HCT116 (cell line): ENCODE data around the gene TNS3. TPM values are rescaled to one million over a fixed set of nuclear protein-coding genes. Genes with fewer than 3 reads are reported as not detected.

Source experiments
- ATAC-seq: fragments of 200-7000 bp; cut with Tn5 transposase; 2 replicates; pipeline ENCODE4 v1.9.1; 2020; ENCODE audit warnings: mild to moderate bottlenecking, moderate library complexity
- BruUV-seq: library from RNA; stranded (reverse); fragments of 400-500 nt; replicated peaks from 2 replicates; lab custom pipeline; 2021; lab: Mats Ljungman, UMichigan
- CTCF ChIA-PET: fragments of 300-600 bp; sonication (Branson Sonifier 250); formaldehyde crosslinking; loops from one replicate; lab custom pipeline; 2021; ENCODE audit warnings: antibody characterized with exemption; lab: Charles Lee
- POLR2A ChIA-PET: fragments of 300-600, 350-600 bp; sonication (Branson Sonifier 250); formaldehyde crosslinking; loops from one replicate; lab custom pipeline; 2021; ENCODE audit warnings: antibody characterized with exemption; lab: Charles Lee
- RAD21 ChIA-PET, 2 experiments: fragments of 300-600 bp; sonication (Branson Sonifier 250); formaldehyde crosslinking; loops; one replicate each; lab custom pipeline; 2023; ENCODE audit warnings: low total read pairs in 2 of 2; ENCODE audit not compliant: uncharacterized antibody in 2 of 2, unreplicated experiment in 2 of 2, low non-redundant PET in 1 of 2; lab: Charles Lee
- DNase-seq: peaks from one replicate; pipeline ENCODE4 v3.0.0-alpha.2; 2010; ENCODE audit warnings: low read depth, low spot score
- H2AFZ ChIP-seq: fragments of 200-600 bp; shearing (Covaris generic), sonication (generic); 2 replicates; pipeline ENCODE4 v1.6.1; 2017; ENCODE audit warnings: low read depth, mixed run types, mixed read lengths, antibody characterized with exemption, low read length; ENCODE audit not compliant: poor library complexity, severe bottlenecking
- H3K27ac ChIP-seq: 2 replicates; pipeline ENCODE4 v1.5.1; 2012; ENCODE audit warnings: low read depth, low read length
- H3K27me3 ChIP-seq: fragments of 200-600 bp; sonication (generic); 2 replicates; pipeline ENCODE4 v1.6.1; 2016; ENCODE audit warnings: mixed run types, low read length, mixed read lengths; ENCODE audit not compliant: insufficient read depth
- H3K36me3 ChIP-seq, 2 experiments: fragments of 200-500 bp in 1 of 2; fragments of 200-600 bp in 1 of 2; sonication (Bioruptor generic) in 1 of 2; sonication (generic) in 1 of 2; 2 replicates each; pipeline versions ENCODE4 v1.5.1 to v1.6.1; 2014 to 2016; ENCODE audit warnings: low read length in 2 of 2, inconsistent platforms in 1 of 2, mixed read lengths in 1 of 2, mixed run types in 1 of 2; ENCODE audit not compliant: insufficient read depth in 2 of 2, control insufficient read depth in 1 of 2
- H3K4me1 ChIP-seq, 2 experiments: fragments of 200-600 bp in 1 of 2; sonication (generic) in 1 of 2; 2 replicates each; pipeline versions ENCODE4 v1.5.1 to v1.6.1; 2012 to 2017; ENCODE audit warnings: low read length in 2 of 2, inconsistent platforms in 1 of 2, mild to moderate bottlenecking in 1 of 2, mixed read lengths in 1 of 2, mixed run types in 1 of 2, moderate library complexity in 1 of 2; ENCODE audit not compliant: insufficient read depth in 2 of 2, control insufficient read depth in 1 of 2
- H3K4me2 ChIP-seq: fragments of 200-600 bp; sonication (generic); 2 replicates; pipeline ENCODE4 v1.6.1; 2017; ENCODE audit warnings: mixed run types, low read length, mixed read lengths
- H3K4me3 ChIP-seq, 2 experiments: fragments of 200-600 bp in 1 of 2; sonication (generic) in 1 of 2; replicated peaks in 1 of 2; 2 replicates each; pipeline ENCODE4 v1.5.1; 2011 to 2016; ENCODE audit warnings: low read length in 2 of 2, control low read depth in 1 of 2, low read depth in 1 of 2, mild to moderate bottlenecking in 1 of 2, mixed read lengths in 1 of 2, mixed run types in 1 of 2
- H3K79me2 ChIP-seq: fragments of 200-600 bp; sonication (generic); 2 replicates; pipeline ENCODE4 v1.6.1; 2017; ENCODE audit warnings: mild to moderate bottlenecking, mixed run types, low read length, moderate library complexity, mixed read lengths; ENCODE audit not compliant: insufficient read depth
- H3K9ac ChIP-seq: fragments of 200-600 bp; sonication (generic); 2 replicates; pipeline ENCODE4 v1.6.1; 2016; ENCODE audit warnings: low read length, mixed read lengths
- H3K9me2 ChIP-seq: fragments of 200-600 bp; sonication (generic), shearing (Covaris generic); 2 replicates; pipeline ENCODE4 v1.6.1; 2017; ENCODE audit warnings: mixed run types, mild to moderate bottlenecking, moderate library complexity; ENCODE audit not compliant: insufficient read depth
- H3K9me3 ChIP-seq, 2 experiments: fragments of 200-500 bp in 1 of 2; fragments of 200-600 bp in 1 of 2; sonication (Bioruptor generic) in 1 of 2; sonication (generic) in 1 of 2; 2 replicates each; pipeline ENCODE4 v1.6.1; 2014 to 2017; ENCODE audit warnings: low read length in 2 of 2, mixed read lengths in 2 of 2, inconsistent platforms in 1 of 2, low read depth in 1 of 2, mild to moderate bottlenecking in 1 of 2, mixed run types in 1 of 2, moderate library complexity in 1 of 2; ENCODE audit not compliant: control insufficient read depth in 1 of 2, insufficient read depth in 1 of 2
- H4K20me1 ChIP-seq: fragments of 200-600 bp; sonication (generic), shearing (Covaris generic); 2 replicates; pipeline ENCODE4 v1.6.1; 2017; ENCODE audit warnings: mixed run types, mild to moderate bottlenecking, moderate library complexity; ENCODE audit not compliant: insufficient read depth
- ATF3 ChIP-seq: IDR thresholded peaks from 2 replicates; pipeline ENCODE4 v1.6.1; 2012
- CBX3 ChIP-seq: IDR thresholded peaks from 2 replicates; pipeline ENCODE4 v1.6.1; 2012; ENCODE audit warnings: low read depth
- CTCF ChIP-seq, 3 experiments: fragments of 200-600 bp in 1 of 3; sonication (generic) in 1 of 3; IDR thresholded peaks in 2 of 3; conservative IDR thresholded peaks in 1 of 3; 2 replicates each; pipeline ENCODE4 v1.5.1; 2012 to 2017; ENCODE audit warnings: low read depth in 2 of 3, low read length in 2 of 3, antibody characterized with exemption in 1 of 3, borderline replicate concordance in 1 of 3, control low read depth in 1 of 3, mild to moderate bottlenecking in 1 of 3, mixed read lengths in 1 of 3, mixed run types in 1 of 3, moderate library complexity in 1 of 3; ENCODE audit not compliant: insufficient read depth in 1 of 3
- EGR1 ChIP-seq: IDR thresholded peaks from 2 replicates; pipeline ENCODE4 v1.6.1; 2012; ENCODE audit warnings: low read depth
- EZH2 ChIP-seq: fragments of 200-600 bp; sonication (generic); IDR thresholded peaks from 2 replicates; pipeline ENCODE4 v1.6.1; 2017; ENCODE audit warnings: antibody characterized with exemption, mixed run types
- EZH2phosphoT487 ChIP-seq: fragments of 200-600 bp; IDR thresholded peaks from 2 replicates; pipeline ENCODE4 v1.6.1; 2018; ENCODE audit warnings: antibody characterized with exemption, borderline replicate concordance
- FOSL1 ChIP-seq: IDR thresholded peaks from 2 replicates; pipeline ENCODE4 v1.6.1; 2012; ENCODE audit warnings: low read depth
- JUND ChIP-seq: IDR thresholded peaks from 2 replicates; pipeline ENCODE4 v1.6.1; 2012
- POLR2A ChIP-seq: IDR thresholded peaks from 2 replicates; pipeline ENCODE4 v1.7.0; 2011; ENCODE audit warnings: borderline replicate concordance; ENCODE audit not compliant: insufficient read depth, insufficient read length; ENCODE audit errors: extremely low read depth
- POLR2AphosphoS5 ChIP-seq: IDR thresholded peaks from 2 replicates; pipeline ENCODE4 v1.6.1; 2011; ENCODE audit warnings: mild to moderate bottlenecking, low read depth, low read length, moderate library complexity
- RAD21 ChIP-seq: IDR thresholded peaks from 2 replicates; pipeline ENCODE4 v1.6.1; 2012; ENCODE audit warnings: low read depth, mild to moderate bottlenecking
- REST ChIP-seq: IDR thresholded peaks from 2 replicates; pipeline ENCODE4 v1.6.1; 2012; ENCODE audit warnings: low read depth
- SIN3A ChIP-seq: IDR thresholded peaks from 2 replicates; pipeline ENCODE4 v1.6.1; 2012; ENCODE audit warnings: low read depth
- SP1 ChIP-seq: IDR thresholded peaks from 2 replicates; pipeline ENCODE4 v1.6.1; 2012; ENCODE audit warnings: low read depth
- SRF ChIP-seq: IDR thresholded peaks from 2 replicates; pipeline ENCODE4 v1.6.1; 2012; ENCODE audit warnings: low read depth
- TCF7L2 ChIP-seq: IDR thresholded peaks from 2 replicates; pipeline ENCODE4 v1.7.0; 2011; ENCODE audit warnings: borderline replicate concordance, inconsistent platforms; ENCODE audit not compliant: insufficient read depth, insufficient read length; ENCODE audit errors: extremely low read depth
- ZBTB33 ChIP-seq: IDR thresholded peaks from 2 replicates; pipeline ENCODE4 v1.6.1; 2011; ENCODE audit warnings: mild to moderate bottlenecking, low read length, moderate library complexity; ENCODE audit not compliant: insufficient replicate concordance; ENCODE audit errors: extremely low read depth
- ZFX ChIP-seq: fragments of 450-650 bp; IDR thresholded peaks from 2 replicates; pipeline ENCODE4 v1.6.1; 2017
- ZNF274 ChIP-seq: fragments of 200-500 bp; sonication (Bioruptor generic); IDR thresholded peaks from 2 replicates; pipeline ENCODE4 v1.6.1; 2014; ENCODE audit warnings: mild to moderate bottlenecking, low read depth, low read length, inconsistent platforms
- intact Hi-C: fragments of 100-400 bp; cut with micrococcal nuclease; formaldehyde crosslinking; loops from 2 replicates; pipeline ENCODE4 v1.10.0; 2022
- total RNA-seq: library from RNA; stranded (reverse); gene quantifications from one replicate; pipeline ENCODE4 v1.2.1, GENCODE V29; 2021; ENCODE audit not compliant: unreplicated experiment

TNS3 gene
- total RNA-seq, 1 experiment from 2014 or later: 9.1 TPM

GRCh38 chr7:47617131-47617530, 35.2 kb upstream of the TNS3 start:
- RAD21 ChIA-PET: no interaction called here
- no peak overlapping the region for H3K27ac ChIP-seq
- CTCF ChIA-PET: no interaction called here

More at GRCh38 chr7:47617131-47617530, 35.2 kb upstream of the TNS3 start:
- Histone ChIP-seq H3K4me1 (no peaks in the 10 kb centered on the region), H4K20me1 (no peaks in the 10 kb centered on the region), H3K4me2 (no peak overlapping the region), H3K79me2 (no peaks in the 10 kb centered on the region), H3K9me2 (no peaks in the 10 kb centered on the region), H2AFZ (no peak overlapping the region)
- POLR2A ChIA-PET: no interaction called here
- BruUV-seq: no TSS peak
- no peak for ATAC-seq
- TF ChIP-seq SIN3A (no peak), ZBTB33 (no peak), CTCF (IDR thresholded peaks at IDR 0.05 in 2 of 3, conservative IDR thresholded peaks at IDR 0.05 in 1 of 3; ENCODE audit: borderline replicate concordance in 1 of 3, insufficient read depth in 1 of 3, low read depth in 2 of 3, low read length in 2 of 3) (no peak), FOSL1 (no peak), EZH2phosphoT487 (no peak), POLR2A (no peak), JUND (no peak), POLR2AphosphoS5 (no peak), RAD21 (no peak), REST (no peak), TCF7L2 (no peak), SRF (no peak), CBX3 (no peak), SP1 (no peak), EGR1 (no peak), ATF3 (no peak), ZNF274 (no peak), ZFX (no peak), EZH2 (no peak)
- TF ChIP-seq, all 23 proteins: peak for 0
- DNase-seq: no peak
- Histone ChIP-seq H3K9me3 (no peaks in the 10 kb centered on the region), H3K9ac (no peak overlapping the region), H3K4me3 (no peak overlapping the region), H3K27me3 (no peaks in the 10 kb centered on the region), H3K36me3 (no peaks in the 10 kb centered on the region)
- intact Hi-C loops: no loop called here
